CMK (cell line): ENCODE results near the gene KCNQ1.
"Not testable (repeated sequence)": the region's sequence is repeated elsewhere in the genome, so short reads cannot be mapped to it uniquely, and the experiment has no call there.

Experiments
- DNase-seq: peaks from one replicate; pipeline ENCODE4 v3.0.0-alpha.2; 2010; ENCODE audit warnings: low read depth

The KCNQ1 gene

DNA sequence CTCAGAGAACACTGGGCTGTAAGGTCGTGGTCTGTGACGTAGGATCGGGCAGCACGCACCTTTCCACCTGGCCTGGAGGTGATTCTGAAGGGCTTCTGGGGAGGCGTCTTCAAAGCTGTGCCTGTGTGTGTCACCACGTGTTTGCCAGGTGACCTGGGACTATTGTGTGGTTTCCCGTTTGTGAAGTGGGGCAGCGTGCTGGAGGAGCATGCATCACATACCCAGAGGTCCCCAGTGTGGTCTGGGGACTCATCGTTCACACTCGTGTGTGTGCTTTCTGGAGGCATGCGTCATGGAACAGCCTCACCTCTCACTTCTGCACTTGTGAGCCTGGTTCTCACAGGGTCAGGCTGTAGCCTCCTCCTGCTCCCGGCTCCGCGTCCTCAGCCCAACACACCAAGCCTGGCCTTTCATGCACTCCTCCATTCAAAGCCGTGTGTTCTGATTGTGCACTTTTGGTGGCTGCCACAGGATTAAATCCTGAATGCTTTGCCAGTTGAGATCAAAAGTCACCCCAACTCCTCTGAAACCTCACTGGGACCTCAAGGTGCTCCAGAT, 148.7 kb downstream of the KCNQ1 start:
- DNase-seq: no peak

DNA sequence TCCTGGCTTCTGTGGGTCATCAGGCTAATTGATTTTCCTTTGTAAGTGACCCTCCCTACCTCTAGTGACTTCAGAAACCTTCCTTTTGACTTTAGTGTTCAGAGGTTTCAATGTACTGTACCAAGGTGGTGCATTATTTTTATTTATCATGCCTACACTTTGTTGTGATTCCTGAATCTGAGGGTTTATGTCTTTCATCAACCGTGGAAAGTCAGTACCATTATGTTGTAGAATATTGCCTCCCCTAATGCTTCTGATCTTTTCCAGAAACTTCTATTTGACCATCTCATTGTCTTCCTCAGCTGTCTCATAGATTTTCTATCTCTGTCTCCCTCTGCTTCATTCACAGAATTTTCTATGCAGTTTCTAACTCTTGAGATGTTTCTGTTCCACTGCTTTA, 149.5 kb downstream of the KCNQ1 start:
- no peak for DNase-seq

DNA sequence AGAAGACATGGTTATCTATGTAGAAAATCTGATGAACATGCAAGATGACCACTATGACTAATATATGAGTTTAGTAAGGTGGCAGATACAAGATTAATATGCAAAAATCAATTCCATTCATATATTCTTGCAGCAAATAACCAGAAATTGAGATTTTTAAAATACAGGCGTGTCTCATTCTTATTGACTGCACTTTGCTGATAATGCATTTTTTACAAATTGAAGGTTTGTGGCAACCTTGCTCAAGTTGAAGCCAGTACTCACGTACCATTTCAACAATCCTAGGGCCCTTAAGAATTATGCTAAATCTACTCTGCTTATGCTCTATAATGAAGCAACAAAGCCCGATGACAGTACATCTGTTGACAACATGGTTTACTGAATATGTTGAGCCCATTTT, 150.4 kb downstream of the KCNQ1 start:
- no peak for DNase-seq

DNA sequence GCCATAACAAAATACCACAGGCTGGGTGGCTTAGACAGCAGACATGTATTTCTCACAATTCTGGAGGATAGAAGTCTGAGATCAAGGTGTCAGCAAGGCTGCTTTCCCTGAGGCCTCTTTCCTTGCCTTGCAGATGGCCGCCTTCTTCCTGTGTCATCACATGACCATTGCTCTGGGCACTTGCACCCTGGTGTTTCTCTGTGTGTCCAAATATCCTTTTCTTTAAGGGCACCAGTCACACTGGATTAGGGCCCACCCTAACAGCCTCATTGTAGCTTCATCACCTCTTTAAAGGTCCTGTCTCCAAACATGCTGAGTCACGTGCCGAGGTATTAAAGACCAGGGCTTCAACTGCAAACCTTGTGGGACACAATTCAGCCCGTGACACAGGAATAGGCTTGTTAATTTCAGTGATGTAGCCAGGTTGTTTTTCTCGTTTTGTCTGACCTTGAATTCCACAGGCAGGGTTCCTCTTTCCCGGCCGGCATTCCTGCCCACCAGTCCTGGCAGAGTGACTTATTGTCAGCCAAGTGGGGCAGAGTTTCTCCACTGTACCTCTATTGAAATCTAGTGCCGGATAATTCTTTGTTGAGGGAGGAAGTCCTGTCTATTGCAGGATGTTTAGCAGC, 154.9 kb downstream of the KCNQ1 start:
- DNase-seq: no peak

DNA sequence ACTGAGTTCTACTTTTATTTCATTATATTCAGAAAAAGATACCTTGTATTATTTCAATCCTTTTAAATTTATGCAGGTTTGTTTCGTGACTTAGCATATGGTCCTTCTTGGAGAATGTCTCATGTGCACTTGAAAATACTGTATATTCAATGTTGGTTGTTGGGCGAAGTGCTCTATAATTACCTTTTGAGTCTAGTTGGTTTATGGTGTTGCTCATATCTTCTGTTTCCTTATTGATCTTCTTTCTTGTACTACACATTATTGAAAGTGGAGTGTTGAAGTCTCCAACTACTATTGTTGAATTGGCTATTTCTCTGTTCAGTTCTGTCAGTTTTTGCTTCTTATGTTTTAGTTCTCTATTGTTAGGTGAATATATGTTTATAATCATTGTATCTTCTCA, 164.5 kb downstream of the KCNQ1 start:
- no peak for DNase-seq

DNA sequence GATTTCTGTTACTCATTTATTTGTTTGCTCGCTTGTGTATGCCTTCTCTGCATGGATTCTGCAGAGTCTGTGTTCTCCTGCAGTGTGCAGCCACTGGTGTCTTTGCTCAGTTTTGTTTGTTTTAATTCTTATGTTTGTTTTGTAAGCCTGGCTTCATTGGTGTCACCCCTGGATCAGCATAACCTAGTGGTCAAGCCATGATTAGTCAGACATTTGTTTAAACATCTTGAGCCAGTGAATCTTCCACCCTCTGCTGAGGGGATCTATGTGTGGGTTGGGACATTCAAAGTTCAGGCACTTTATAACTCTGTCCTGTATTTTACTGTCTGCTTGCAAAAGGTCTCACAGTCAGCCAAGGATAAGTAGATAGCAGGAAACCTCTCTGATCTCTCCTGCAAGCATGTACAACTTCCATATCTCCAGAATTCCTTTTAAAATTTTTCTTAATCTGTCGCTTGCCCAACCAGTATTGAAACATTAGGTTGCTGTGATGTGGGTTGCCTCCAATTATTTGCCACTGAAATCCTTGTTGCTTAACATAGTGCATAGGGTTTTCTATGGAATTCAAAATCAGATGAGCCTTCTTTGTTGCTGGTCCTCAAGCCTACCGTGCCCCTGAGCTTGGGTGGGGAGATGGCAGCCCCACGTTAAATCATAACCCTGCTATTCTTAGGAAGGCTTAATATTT, 168.2 kb downstream of the KCNQ1 start:
- no peak for DNase-seq

DNA sequence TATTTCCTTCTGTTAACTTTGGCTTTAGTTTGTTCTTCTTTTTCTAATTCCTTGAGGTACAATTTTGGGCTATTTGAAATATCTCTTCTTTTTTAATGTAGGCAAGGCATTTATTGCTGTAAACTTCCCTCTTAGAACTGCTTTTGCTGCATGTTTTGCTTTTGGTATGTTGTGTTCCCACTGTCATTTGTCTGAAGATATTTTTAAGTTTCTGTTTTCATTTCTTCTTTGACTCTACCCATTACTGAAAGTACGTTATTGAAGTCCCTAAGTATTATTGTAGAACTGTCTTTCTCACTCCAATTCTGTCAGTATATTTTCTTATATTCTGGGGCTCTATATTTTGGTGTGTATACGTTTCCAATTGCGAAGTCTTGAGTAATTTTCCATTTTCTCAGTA, 177.1 kb downstream of the KCNQ1 start:
- DNase-seq: no peak

DNA sequence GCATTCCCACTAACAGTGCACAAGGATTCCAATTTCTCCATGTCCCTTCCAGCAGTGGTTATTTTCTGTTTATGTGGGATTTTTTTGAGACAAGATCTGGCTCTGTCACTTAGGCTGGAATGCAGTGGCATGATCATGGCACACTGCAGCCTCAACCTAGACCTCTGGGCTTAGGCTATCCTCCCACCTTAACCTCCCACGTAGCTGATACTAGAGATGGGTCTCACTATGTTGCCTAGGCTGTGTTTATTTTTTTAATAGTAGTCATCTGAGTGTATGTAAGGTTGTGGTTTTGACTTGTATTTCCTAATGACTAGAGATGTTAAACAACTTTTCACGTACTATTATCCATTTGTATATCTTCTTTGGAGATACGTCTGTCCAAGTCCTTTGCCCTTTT, 180.4 kb downstream of the KCNQ1 start:
- DNase-seq: no peak

DNA sequence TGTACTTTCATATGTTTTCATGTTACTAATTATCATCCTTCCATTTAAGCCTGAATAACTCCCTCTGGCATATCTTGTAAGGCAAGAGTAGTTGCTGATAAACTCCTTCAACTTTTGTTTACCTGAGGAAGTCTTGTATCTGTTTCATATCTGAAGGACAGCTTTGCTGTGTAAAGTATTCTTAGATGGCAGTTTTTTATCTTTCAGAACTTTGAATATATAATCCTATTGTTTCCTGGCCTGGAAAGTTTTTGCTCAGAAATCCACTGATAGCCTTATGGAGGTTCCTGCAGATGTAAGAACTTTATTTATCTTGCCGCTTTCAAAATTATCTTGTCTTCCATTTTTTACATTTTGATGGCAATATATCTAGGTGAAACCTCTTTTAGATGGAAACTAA, 185.9 kb downstream of the KCNQ1 start:
- DNase-seq: no peak

DNA sequence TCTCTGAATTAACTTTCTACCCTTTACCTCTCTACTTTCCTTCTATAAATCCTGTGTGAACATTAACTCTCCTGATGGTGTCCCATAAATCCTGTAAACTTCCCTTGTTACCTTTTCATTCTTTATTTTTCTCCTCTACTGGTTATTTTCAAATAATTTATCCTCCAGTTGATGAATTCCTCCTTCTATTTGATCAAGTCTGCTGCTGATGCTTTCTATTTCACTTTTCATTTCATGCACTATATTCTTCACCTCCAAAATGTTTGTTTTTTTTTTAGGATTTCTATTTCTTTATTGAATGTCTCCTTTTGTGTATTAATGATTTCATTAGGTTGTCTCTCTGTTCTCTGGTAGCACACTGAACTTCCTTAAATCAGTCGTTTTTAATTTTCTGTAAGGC, 186.4 kb downstream of the KCNQ1 start:
- DNase-seq: no peak

DNA sequence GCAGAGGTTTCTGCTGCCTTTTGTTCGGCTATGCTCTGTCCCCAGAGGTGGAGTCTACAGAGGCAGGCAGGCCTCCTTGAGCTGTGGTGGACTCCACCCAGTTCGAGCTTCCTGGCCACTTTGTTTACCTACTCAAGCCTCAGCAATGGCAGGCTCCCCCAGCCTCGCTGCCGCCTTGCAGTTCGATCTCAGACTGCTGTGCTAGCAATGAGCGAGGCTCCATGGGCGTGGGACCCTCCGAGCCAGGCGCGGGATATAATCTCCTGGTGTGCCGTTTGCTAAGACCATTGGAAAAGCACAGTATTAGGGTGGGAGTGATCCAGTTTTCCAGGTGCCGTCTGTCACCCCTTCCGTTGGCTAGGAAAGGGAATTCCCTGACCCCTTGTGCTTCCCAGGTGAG, 195.0 kb downstream of the KCNQ1 start:
- not testable (repeated sequence) for DNase-seq

DNA sequence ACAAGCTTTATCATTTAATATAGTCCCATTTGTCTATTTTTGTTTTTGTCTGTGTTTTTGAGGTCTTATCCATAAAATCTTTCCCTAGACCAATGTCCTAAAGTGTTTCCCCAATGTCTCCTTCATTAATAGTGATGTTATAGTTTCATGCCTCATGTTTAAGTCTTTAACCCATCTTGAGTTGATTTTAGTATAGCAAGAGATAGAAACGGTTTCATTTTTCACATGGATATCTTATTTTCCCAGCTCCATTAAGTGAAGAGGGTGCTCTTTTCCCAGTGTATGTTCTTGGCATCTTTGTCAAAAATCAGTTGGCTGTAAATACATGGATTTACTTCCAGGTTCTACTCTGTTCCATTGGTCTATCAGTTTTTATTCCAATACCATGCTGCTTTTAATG, 196.8 kb downstream of the KCNQ1 start:
- DNase-seq: no peak

DNA sequence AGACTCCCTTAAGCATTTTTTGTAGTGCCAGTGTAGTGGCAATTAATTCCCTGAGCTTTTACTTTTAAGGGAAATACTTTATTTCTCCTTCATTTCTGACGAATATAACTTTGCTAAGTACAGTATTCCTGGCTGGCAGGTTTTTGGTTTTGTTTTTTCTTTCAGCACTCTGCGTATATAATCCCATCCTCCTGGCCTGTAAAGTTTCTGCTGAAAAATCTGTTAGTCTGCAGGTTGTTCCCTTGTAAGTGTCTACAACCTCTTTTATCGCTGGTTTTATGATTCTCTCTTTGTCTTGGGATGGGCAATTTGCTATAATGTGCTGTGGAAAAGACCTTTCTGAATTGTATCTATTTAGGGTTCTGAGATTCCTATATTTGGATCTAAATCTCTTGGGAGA, 198.9 kb downstream of the KCNQ1 start:
- no peak for DNase-seq

DNA sequence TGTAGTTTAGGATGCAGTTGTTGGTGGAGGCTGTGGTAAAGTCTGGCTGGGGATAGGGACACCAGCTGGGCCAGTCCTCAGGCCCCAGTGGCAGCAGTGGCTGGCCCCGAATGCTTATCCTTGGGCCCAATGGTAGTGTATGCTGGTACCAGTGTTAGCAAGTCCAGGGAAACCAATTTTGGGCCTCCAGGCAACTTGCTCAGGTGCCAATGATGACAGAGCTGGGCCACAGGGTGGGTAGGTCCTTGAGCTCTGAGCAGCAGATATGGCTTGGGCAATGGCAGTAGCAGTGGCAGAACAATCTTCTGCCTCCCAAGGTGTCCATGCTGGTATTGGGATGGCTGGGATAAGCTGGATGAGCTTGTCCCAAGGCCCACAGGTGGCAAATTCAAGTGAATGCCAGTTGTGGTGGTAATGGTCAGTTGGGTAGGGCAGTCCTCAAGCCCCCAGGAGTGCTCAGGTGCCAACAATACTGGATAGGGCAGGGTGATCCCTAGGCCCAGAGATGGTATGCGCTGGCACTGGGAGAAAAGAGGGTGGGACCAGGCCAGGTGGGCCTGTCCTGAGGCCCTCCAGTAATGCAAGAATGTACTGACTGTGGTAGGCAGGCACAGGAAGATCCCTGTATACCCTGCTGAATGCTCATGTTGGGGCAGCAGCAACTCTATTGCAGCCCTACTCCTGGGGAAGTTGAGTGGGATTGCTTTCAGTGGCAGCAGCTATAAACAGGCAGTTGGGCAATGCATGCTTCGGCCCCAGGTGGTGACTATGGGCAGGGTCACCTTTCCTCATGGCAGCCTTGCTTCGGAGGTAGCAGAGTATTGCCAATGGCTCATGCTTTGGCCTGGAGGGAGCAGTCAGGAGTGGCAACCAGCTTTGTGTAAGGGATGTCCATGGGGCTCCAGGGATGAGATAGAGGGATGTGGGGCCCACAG, 200.3 kb downstream of the KCNQ1 start:
- DNase-seq: no peak

DNA sequence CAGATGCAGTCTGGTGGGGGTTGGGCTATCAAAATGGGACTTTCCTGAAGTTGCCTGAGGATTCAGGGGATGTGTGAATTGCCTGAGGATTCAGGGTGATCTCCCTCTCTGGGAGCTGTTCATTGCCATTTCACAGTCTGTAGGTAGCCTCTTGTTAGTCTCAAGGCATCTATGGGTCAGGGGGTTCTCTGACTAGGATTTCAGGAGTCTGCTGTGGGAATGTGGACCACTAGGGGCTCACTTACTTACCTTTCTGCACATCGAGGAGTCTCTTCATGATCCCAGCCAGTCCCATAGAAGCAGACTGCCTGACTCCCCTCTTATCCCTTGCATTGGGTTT, 200.9 kb downstream of the KCNQ1 start:
- DNase-seq: no peak

DNA sequence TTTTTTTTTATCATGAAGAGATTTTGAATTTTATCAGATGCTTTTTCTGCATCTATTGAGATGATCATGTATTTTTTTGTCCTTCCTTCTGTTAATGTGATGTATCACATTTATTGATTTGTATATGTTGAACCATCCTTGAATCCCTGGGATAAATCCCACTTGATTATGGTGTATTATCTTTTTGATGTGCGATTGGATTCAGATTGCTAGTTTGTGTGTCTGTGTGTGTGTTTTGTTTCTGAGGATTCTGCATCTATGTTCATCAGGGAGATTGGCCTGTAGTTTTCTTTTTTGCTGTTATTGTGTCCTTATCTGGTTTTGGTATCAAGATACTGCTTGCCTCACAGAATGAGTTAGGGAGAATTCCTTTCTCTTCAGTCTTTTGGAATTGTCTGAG, 202.4 kb downstream of the KCNQ1 start:
- no peak for DNase-seq

DNA sequence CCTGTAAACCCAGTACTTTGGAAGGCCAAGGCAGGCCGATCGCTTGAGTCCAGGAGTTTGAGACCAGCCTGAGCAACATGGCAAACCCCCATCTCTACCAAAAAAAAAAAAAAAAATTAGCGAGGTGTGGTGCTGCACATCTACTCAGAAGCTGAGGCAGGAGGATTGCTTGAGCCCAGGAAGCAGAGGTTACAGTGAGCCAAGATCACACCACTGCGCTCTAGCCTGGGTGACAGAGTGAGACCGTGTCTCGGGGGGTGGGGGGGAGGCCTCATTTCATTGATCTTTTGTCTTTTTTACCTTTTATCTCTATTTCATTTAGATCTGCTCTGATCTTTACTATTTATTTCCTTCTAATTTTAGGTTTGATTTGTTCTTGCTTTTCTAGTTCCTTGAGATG, 203.1 kb downstream of the KCNQ1 start:
- DNase-seq: no peak

DNA sequence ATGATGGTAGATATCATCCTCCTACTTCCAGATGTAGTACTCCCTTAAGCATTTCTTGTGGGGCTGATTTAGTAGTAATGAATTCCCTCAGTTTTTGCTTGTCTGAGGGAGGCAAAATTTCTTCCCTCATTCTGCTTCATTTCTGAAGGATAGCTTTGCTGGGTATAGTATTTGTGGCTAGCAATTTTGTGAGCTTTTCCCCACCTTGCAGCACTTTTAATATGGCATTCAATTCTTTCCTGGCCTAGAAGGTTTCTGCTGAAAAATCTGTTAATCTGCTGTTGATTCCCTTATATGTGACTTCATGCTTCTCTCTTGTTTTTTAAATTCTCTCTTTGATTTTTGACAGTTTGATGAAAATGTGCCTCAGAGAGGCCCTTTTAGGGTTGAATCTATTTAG, 204.6 kb downstream of the KCNQ1 start:
- DNase-seq: no peak

DNA sequence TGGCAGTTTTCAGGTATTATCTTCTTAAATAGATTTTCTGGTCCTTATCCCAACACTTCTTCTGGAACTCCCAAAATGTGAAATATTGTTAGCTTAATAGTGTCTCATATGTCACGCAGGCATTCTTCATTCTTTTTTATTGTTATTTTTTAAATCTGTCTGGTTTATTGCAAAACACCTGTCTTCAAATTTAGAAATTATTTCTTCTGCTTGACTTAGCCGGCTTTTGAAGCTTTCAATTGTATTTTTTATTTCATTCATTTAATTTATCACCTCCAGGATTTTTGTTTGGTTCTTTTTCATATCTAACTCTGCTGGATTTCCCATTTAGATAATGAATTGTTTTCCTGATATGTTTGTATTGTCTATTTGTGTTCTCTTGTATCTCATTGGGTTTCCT, 205.0 kb downstream of the KCNQ1 start:
- no peak for DNase-seq

DNA sequence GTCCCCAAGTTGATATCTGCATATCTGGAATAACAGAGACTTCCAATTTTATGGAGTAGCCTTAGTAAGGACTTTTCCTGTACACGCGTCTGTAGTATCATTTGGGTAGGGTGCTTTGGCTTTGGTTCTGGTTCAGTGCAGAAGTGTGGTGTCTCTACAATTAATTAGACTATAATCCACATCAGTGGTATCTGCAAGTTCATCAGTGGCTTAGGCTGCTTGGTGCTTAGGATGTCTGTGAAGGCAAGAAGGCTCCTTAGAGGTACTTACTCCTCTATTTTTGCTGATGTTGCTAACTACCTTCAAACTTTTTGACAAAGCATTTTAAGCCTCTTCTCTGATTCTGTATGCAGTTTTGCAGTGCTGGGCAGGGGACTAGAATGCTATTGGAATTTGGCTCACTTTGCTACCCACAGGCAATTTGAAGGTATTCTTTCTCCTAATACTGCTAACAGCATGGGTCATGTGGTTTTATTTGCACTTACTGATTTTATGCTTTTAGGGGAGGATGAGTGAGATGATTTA, 205.6 kb downstream of the KCNQ1 start:
- no peak for DNase-seq

DNA sequence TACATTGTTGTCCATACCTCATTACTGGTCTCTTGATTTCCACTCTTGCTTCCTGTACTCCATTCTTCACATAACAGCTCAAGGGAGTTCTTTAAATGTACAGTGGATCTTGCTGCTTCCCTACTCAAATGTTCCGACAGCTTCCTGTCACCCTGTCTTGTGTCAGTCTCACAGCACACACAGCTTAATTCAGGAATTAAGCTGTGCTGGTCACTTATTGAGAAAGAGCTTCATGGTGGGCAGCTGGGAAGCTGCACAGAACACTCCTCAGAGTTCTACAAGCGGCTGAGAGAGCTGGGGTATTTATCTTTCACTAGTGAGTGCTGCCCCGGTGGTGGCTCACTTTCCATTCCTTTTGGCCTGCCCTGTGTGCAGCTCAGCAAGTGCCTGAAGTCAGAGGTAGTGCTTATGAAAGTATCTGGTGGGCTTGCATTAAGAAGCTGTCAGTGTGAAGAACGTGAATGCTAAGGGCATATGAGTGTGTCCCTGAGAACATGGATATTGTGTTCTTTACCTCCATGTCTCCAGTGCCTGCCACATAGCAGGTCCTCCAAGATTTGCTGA, 206.3 kb downstream of the KCNQ1 start:
- no peak for DNase-seq

DNA sequence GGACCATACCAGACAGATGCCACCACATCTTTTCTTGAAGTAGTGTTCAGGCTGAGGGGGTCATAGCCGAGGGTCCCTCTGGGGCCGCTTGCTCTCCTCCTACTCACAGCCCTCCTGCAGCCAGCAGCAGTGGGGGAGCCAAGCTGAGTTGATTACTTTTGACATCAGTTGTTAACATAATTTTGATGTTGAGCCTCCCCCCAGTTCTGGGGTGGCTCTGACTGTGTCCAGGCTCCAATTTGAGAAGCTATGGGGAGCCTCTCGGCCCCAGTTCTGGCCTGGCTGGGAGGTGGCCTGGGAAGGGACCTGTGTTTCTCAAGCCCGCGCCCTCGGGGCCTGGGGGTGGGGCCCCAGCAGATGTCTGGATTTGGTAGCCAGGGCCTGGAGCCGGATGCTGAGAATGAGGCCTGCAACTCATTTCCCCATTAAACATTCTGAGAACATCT, 207.0 kb downstream of the KCNQ1 start:
- DNase-seq: no peak
